CD4-positive, alpha-beta T cell treated with Interleukin-1 beta for 1 hour (primary cell): ENCODE results near the gene IGFL1.
"Not testable (repeated sequence)": the region's sequence is repeated elsewhere in the genome, so short reads cannot be mapped to it uniquely, and the experiment has no call there.

Experiments
- DNase-seq, 2 donors: peaks; one replicate each; pipeline ENCODE4 v3.0.0-alpha.2; 2020 to 2022

IGFL1 gene

DNA sequence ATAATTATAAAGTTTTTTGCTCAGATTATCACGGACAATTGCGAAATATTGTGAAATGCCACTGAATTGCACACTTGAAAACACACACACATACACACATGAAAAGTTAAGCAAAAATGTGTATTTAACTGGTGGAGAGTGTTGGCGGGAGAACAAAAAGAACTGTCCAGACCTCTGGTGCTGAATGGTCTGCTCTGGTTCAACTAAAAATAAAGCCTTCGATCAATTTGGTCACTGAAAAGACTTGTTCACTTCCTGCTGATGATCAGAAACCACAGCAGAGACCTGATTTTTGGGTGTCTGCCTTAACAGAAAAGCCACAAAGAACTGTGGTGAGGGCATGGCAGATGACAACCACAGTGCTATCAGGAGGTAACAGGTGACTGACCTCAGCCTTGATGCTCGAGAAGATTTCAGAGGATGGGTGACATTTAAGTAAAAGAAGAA, 4.0 kb upstream of the IGFL1 start:
- DNase-seq = no peak

DNA sequence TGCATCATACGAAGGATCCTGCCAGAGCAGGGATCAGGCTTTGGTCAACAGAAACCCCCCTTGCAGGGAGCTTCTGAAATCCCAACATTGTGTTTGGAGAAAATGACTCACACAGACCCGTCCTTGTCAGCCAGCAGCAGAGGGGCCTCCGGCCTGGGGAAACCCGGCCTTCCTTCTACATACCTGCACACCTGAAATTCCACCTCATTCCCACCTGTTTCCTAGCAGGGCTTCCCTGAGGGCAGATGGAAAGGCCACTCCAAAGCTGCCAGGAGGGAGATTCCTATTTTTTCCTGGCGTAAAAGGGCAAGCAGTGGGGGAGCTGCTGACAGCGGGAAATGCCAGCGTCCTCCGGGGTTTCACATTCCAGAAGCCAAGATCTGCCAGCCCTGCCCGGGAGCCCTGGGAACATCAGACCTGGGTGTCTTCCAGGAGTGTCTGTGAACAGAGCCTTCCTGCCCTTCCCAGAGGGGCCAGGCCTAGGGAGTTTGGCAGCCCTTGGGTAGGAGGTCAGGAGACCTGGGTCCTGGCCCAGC, 3.0 kb upstream of the IGFL1 start:
- DNase-seq = no peak

DNA sequence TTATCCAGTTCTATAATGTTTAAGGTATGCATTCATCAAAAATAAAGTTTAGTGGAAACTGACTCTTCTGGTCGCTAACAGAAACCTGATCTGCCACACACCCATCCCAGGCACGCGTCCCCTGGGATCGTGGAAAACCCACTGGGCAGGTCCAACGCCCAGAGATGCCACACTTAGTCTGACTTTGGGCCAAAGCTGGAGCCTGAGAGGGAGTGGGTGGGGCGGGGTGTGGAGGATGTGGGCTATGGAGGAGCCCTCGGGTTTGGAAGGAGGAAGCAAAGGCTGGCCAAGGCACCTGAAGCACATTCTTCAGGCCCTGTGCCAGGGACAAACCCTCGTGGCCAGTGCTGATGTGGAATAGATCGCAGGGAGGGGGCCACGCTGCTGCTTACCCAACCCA, 2.5 kb downstream of the IGFL1 start:
- no peak for DNase-seq

DNA sequence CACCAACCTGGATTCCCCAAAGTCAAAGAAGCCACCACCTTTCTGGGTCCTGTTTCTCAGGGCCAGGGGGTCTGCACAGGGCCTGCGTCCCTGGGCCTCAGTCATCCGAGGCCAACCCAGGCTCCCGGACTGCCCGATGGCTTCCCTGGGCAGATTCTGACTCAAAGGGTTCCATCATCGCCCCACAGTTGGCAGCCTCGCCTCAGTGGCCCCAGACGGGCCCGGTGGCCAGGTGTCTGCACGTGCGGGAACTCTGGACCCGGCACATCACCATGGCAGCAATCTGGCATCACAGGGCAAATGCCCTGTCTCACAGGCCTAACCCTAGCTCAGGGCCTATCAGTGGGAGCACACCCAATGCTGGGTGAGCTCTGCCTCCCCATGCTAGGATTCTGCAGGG, 2.9 kb downstream of the IGFL1 start:
- DNase-seq = no peak

DNA sequence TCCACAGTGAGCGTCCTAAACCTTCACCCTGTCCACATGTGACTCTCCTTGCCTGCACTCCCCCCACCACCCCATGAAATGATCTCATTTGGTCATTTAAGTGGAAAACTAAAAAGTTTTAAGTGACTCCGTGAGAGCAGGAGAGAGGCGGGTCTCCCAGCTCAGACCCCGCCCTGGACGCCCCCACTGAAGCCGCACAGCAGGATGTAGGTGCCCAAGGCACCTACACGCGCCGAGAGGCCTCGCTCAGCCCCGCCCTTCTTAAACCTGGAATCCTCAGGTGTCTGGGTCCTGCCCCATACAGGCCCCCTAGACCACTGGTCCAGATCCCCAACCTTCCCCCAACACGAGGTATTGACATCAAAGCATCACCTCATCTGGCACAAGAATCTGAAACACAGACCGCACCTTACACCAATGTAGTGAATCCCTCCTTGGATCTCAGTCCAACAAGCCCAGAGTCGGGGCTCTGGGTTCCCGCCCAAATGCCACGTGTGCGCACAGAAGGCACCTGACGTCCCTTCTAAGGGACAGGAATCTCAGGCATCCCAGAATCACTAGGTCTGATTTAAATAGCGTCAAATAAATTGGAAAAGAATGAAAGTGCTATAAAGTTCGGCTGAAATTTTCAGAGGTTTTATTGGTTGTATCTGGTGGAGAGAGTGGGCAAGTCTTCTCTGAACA, 3.5 kb downstream of the IGFL1 start:
- no peak for DNase-seq

DNA sequence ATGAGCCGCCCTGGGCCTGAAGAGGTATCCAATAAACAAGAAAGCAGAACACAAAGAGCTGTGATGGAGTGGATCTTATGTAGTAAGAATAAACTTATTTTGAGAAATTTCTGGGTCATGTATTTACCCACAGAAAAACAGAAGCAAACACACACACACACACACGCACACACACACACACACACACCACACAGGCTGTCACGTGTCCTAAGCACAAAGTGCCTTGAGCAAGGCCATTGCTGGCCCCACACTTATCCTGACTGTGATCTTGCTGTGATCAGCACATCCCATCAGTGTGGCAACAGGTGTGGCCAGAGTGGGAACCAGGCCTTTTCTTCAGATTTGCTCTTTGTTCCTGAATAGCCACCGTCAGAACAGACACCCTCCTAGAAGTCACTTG, 4.3 kb downstream of the IGFL1 start:
- DNase-seq = not testable (repeated sequence)

DNA sequence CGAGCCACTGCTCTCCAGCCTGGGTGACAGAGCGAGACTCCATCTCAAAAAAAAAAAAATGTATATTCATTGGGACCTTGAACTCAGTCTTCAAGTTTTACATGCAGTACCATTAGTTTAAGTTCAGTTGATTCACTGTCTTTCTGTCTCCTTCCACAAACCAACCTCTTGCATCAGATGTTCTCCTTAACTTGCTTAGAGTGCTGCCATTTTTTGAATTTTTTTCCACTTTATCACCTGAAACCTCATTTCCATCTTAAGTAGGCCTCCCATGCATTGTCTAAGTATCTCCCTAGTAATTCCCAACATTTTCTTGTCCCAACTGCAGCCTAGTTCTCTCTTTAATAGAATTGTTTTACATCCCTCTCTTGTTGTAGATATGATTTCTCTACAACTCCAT, 8.6 kb downstream of the IGFL1 start:
- DNase-seq = not testable (repeated sequence)

DNA sequence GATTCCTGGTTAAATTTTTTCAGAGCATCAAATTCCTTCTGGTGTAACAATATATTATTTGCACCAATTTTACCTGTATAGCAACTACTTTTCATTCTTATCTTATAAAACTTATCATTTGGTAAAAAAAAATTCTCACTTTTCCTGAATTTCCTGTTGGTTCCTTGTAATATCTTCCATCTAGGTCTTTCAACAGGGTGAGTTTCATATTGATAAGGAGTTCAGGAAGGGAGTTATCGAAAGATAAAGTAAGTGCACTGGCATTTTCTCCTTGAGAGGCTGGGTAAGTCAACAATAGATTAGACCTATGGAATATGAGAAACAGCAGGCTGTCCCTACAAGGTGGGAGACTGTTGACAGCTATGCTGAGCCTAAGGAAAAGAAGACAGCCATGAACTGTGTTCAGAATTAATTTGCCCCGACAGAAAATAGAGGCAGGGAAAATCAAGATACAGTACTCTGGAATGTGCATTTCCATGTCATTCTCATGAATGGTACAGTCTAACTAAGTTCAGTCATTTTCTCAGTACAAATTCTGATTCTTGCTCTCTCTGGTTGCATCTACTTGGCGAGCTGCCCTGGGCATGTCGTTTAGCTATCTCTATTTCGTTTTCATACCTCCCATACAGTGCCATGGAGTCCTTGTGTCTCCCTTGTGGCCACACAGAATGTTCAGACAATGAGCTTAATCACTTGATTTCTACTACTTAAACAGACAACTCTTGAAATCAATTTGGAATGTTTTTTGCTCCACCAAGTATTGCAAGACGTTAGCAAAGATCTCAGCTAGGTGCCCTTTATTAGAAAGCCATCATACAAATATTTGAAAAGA, 9.9 kb downstream of the IGFL1 start:
- no peak for DNase-seq

DNA sequence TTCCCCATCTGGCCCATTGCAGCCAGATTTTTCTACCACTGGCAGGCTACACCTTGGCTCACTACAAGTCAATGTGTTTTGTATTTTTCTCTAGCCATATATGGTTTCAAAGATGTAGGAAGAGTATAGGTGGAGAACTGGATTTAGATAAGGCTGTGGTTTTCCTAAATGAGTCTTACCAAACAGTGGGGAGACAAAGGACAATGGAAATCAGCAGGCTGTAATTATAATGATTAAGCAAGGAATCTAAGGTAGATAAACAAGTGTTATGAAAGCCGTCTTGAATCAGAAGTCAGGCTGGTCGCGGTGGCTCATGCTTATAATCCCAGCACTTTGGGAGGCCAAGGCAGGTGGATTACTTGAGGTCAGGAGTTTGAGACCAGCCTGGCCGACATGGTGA, 11.2 kb downstream of the IGFL1 start:
- no peak for DNase-seq

DNA sequence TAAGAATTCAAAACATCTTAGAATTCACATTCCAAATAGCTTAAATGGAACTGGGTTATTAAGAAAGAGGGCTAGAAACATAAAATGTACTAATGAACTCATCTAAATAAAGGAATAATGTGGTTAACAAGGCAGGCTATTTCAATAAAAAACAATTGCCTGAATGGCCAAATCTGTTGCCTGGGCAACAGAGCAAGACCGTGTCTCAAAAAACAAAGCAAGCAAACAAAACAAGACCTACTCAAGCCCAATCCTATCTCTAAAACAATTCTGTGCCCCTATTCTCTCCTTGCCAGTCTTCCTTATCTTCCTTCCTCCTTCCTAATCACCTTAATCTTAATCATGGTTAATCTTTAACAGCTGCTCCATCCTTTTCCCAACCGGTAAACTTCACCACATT, 12.1 kb downstream of the IGFL1 start:
- no peak for DNase-seq

DNA sequence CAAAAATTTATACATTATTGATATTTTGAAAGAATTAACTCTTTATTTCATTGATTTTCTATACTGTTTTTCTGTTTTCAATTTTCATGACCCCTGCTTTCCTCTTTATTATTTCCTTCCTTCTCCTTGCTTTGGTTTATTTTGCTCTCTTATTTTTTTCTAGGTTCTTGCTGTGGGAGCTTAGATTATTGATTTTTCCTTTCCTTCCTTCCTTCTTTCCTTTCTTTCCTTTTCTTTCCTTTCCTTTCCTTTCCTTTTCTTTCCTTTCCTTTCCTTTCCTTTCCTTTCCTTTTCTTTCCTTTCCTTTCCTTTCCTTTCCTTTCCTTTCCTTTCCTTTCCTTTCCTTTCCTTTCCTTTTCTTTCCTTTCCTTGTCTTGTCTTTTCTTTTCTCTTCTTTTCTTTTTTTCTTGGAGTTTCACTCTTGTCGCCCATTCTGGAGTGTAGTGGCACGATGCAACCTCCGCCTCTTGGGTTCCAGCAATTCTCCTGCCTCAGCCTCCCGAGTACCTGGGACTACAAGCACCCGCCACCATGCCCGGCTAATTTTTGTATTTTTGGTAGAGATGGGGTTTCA, 13.6 kb downstream of the IGFL1 start:
- DNase-seq = not testable (repeated sequence)

DNA sequence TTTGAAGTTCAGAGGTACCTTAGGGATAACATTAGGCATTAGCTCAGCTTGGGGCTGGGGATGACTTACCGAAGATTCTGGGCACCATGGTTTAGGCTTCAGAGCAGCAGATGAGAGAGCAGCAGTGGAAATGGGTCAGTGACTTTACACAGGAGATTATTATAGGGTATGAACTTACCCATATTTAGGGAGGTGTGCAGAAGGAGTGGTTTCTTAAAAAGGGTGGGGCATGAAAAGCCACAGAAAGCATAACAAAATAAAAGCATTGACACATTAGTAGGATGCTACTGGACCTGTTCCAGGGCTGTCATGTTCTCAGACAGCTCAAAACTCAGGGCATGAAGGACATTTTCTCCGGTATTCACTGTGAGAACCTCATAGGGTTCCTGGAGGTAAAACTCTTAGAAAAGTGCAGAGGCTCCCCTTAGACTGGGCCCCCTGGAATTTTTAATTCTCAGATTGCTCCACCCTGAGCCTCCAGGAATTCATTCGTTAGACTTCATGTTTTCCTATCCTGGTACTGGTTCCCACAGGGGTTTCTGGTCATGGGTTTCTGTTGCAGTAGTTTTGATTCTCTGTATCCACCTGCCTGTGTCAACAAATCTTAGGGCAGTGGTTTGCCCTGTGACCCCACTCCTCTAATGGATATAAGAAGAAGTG, 20.7 kb downstream of the IGFL1 start:
- no peak for DNase-seq

DNA sequence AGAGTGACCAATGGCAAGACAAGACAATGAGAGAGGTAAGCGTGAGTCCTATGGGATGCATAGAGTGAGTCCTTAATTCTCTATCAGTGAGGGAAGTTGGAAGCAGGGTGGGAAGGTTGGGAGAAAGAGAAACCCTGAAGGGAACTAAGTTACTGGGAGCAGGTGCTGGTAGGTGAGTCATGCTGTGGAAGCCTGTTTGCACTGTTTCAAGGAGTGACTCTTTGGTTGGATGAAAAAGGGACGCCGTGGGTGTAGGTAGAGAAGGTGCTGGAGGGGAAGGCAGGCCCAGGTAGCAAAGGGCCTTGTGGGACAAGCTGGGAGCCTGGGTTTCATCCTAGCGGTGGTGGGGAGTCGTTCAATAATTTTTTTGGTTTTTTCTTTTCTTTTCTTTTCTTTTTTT, 21.9 kb downstream of the IGFL1 start:
- no peak for DNase-seq

DNA sequence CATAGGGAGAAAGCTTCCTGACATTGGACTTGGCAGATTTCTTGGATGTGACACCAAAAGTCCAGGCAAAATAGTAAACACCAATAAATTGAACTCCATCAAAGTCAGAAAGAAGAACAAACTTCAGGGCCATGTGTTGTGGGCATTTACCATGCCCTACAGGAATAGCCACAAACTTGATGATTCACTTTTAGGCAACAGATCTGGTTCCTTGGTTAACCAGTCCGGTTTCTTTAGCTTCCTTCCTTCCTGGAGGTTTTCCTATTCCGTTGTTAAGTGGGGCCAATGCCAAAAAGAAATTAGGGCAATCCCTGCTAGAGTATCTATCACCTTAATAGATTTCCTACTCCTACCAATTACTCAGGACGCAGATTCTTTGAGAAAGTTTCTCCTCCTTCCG, 25.2 kb downstream of the IGFL1 start:
- no peak for DNase-seq

DNA sequence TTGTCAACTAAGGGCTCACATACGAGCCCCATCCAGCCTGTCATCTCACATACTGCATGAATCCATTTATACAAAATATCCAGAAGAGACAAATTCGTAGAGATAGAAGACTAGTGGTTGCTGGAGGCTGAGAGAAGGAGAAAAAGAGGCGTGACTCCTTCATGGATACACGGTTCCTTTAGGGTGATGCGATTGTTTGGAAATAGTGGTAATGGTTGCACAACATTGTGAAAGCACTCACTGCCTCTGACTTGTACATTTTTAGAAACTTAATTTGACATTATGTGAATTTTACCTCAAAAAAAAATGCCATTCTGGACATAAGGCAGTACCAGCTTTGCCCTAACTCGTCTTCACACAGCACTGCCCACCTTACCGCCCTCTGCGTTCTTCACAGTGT, 27.3 kb downstream of the IGFL1 start:
- DNase-seq = no peak

DNA sequence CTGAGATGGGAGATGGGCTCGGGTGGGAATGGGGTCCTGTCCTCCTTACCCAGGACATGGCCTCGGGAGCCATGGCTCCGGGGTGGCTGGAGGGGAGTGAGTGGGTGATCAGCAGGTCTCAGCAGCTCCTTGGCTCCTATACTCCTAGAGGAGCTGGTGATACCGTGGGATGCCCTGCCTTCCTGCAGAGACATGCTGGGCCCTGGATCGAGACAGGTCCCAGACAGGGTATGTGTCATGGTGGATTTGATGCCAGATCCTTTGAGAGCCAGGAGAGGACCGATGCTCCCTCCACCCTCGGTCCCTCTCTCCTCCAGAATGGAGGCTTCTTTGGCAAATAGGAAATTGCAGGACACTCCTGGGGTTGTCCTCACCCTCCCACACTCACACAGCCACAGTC, 32.0 kb downstream of the IGFL1 start:
- DNase-seq = not testable (repeated sequence)

DNA sequence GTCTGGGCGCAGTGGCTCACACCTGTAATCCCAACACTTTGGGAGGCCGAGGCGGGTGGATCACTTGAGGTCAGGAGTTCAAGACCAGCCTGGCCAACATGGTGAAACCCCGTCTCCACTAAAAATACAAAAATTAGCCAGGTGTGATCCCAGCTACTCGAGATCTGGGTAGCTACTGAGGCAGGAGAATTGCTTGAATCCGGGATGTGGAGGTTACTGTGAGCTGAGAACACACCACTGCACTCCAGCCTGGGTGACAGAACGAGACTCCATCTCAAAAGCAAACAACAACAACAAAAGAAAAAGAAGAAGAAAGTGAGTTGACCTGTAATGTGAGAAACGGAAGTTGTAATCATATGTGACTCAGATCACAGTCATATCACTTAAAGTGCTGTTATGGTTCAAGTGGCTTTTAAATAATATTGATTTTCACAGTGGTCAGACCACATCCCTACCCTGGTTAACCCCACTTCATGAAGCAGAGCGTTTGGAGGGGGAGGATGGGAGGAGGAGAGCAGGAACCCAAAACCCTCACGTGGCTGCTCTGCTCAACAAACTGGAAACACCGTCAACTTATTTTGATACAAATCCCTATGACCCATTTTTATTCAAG, 33.2 kb downstream of the IGFL1 start:
- peak; percentile 27 to 56 for DNase-seq

DNA sequence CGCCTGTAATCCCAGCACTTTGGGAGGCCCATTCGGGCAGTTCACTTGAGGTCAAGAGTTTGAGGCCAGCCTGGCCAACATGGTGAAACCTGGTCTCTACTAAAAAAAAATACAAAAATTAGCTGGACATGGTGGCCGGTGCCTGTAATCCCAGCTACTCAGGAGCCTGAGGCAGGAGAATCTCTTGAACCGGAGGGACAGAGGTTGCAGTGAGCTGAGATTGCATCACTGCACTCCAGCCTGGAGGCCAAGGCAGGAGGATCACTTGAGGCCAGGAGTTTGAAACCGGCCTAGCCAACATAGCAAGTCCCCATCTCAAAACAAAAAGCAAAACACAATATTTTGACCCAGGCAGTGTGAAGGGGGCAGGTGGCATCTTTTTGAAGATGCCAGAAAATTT, 35.3 kb downstream of the IGFL1 start:
- DNase-seq = not testable (repeated sequence)

DNA sequence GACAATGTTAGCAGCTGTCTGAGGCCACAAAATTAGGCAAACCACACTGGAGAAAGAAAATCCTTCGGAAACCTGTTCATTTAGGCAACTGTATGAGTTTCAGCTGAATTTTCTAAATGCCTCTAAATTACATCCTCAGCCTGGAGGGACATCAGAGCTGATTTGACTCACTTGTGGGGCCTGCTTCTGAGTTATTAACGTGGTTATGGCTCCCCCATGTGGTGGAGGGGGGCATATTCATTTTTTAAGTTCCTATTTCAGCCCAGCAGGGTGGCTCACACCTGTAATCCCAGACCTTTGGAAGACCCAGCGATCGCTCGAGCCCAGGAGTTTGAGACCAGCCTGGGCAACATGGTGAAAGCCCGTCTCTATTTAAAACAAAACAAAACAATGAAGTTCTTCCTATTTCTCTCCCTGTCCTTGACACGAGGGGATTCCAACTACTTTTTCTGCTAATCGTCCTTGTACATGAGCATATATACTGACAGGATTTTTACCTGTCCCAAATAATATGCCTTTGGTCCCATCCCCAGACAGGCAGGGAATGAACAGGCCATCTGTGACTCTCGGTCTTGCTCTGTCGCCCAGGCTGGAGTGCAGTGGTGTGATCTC, 35.8 kb downstream of the IGFL1 start:
- DNase-seq = peak; percentile 62 to 76

DNA sequence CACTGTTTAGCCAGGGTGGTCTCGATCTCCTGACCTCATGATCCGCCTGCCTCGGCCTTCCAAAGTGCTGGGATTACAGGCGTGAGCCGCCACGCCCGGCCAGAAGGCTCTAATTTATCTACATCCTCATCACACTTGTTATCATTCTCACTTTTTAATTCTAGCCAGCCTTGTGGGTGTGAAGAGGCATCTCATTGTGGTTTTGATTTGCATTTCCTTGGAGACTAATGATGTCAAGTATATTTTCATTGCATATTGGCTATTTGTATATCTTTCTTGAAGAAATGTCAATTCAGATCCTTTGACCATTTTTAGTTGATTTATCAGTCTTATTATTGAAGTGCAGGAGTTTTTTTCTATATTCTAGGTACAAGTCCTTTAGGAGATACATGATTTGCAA, 39.6 kb downstream of the IGFL1 start:
- peak in 1 of 2 donors; percentile 6 for DNase-seq

DNA sequence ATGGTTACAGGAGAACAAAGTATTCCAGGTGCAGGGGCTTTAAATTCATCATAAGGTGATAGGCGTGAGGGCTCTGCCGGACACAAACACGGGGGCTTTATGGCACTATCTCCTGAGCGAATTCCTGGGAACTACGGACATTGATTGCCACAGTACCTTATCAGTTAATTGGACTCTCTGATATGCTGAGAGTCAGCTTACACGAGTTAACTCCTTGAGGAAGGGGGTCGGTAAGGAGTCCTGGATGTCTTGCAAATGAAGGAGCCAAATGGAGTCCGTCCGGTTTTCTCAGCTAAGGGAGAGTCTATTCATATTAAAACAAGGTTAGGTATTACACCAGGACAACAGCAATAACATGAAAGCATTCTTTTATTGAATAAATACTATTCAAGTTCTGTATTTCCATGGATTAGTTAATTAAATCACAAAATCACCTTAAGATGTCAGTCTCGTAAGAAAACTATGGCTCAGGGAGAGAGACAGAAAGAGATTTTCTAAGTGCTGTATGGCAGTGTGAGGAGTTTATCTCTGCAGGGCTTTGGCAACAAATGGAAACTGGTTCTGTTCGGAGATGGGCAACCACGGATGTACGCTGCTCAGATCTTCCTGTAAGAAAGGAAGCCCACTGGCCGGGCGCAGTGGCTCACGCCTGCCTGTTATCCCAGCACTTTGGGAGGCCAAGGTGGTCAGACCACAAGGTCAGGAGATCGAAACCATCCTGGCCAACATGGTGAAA, 41.1 kb downstream of the IGFL1 start:
- no peak for DNase-seq
